GM08714 (cell line): ENCODE data around the gene PIK3R4.

Experiments
- H3K4me3 ChIP-seq: fragments of 200-500 bp; sonication (Bioruptor generic); 2 replicates; pipeline ENCODE4 v1.5.1; 2014; ENCODE audit warnings: mild to moderate bottlenecking, low read length, inconsistent platforms
- ZNF274 ChIP-seq: IDR thresholded peaks from 2 replicates; pipeline ENCODE4 v1.6.1; 2012; ENCODE audit warnings: mild to moderate bottlenecking, low read depth, low read length

The PIK3R4 gene

DNA sequence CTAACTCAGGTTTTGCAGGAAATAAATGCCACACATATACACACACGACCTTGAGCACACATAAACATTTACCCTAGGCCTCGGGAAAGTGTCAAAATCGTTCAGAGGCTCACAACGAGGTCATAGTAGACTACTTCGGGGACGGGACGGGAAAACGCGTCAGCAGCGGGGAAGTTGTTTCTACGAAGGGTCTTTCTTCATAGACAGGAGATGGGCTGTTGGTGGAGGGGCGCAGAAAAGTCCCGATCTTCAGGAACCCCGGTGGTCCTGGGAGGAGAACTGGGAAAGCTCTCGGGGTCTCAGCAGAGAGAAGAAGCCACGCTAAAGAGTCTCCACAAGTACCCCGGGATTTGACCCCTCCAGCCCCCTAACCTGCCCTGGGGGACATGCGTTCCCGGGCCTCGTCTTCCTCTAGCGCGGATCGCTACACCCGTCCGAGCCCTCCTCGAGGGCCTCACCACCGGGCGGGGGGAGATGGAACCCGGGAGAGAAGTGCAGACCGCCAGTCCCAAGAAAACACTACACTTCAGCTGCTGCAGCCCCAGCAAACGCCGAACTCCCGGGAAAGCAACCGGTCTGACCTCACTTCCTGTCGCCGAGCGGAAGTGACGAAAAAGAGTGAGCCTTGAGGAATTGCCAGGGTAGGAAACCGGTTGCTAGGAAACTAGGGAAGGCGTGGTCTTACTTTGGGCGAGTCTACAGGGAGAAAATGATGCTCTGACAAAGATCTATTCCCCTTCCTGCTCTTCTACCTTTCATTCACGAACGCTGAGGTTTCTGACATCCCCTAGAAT, at the start of gene PIK3R4:
TSS of gene PIK3R4 (minus strand) at position 584 of the 794 bp plus-strand sequence. CDS start 1,611 bp downstream, outside the sequence.
- TF ChIP-seq ZNF274 = no peak
- H3K4me3 ChIP-seq = peak within 1 kb of the TSS; percentile 74

DNA sequence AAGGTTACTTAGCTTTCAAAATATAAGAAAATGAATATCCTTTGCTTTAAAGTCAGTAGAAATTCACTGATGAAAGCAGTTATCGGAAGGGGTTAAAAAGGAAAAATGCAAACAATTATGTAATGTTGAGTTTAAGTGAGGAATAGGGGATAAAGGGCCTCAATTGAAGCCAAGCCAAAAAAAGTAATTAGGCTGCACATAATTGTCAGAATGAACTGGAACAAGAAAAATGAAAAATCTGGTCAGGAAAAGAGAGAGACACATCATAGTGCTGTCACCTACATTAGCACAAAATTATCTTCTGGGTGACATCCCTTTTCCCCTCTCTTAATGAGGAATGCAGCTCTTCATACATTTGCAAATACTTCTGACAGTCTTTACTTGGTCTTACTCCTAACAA, 48.8 kb upstream of the PIK3R4 start:
- no peak overlapping the region for H3K4me3 ChIP-seq
- TF ChIP-seq ZNF274 = no peak

DNA sequence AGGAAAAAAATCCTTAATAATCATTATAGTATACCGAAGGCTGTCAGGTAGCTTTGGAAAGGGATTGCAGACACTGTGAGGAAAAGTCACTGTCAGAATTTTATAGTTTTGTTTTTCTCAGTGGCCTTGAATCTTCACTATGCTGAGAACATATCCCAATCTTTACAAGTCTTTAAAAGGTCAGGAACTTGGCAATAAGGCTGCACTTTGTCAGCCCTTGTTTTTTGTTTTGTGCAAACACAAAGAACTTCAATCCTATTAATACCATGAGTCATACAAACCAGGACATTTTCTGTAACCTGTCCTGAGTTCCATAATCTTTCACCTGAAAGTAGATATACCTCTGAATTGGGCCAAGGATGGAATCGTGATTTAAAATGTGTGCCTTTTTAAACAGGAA, 45.6 kb upstream of the PIK3R4 start:
- TF ChIP-seq ZNF274 = no peak

DNA sequence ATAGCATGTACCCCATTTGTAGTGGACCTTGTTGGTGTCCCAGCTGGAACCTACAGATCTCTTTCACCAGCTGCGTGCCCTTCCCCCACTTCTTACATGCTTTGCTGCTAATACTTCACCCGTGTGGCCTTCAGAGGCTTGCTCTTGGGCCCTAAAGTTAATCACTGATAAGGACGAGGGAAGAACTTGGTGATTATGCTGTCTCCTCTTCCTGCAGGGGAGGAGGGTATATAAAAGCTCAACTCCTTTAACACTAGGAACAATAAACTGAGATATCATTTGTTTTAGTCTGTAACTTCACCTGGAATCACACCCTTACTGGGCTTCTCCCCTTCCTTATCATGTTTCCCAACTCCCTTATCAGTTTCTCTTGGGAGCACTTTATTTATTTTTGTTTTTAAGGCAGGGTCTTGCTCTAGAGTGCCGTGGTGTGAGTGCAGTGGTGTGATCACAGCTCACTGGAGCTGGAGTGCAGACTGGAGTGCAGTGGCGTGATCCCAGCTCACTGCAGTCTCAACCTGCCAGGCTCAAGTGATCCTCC, 43.2 kb upstream of the PIK3R4 start:
- H3K4me3 ChIP-seq = no peak overlapping the region
- no peak for TF ChIP-seq ZNF274

More for the DNA sequence above, 45.6 kb upstream of the PIK3R4 start:
- no peak overlapping the region for H3K4me3 ChIP-seq

DNA sequence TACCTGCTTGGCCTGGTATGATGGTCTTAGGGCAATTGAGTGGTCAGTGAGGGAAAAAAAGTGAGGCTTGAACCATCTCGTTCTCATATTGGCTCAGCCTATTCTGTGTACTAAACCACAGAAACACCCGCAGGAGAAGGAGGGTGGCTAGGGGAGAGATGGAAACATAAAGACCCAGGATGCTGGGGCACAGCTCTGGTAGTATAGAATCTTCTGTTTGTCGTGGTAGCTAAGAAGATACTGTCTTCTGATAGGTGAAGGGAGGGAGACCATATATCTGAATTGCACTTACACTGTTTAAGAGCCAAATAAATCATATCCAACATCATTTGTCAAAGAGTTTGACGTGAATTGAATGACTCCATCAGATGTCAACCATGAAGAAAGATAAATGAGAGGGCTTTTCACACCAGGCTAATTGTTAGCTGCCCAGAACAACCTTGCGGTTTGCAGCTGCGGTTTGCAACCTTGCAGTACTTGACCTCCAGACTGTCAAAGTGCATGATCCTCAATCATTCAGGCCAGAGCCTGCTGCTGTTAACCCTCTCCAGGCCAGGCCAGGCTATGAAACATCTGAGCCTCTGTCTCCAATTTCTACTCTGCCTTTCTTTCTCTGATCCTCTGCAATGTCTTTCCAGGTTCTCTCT, 40.9 kb upstream of the PIK3R4 start:
- TF ChIP-seq ZNF274 = no peak

DNA sequence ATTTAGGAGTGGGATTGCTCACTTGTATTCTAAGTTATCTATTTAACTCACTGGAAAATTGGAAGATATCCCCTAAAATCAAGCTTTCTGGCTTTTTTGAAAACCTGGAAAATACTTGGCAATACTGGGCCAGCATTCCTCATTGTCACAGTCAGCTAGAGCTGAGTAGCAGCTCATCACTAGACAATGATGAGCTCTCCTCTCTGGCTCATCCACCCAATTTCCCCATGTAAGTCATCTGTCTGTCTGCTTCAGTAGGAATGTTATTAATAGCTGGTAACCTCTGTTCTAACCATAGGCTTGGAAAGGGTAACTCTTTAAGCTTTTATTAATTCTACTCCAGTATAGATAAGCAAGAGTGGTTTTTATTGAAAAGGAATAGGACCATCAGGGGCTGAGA, 39.7 kb upstream of the PIK3R4 start:
- no peak overlapping the region for H3K4me3 ChIP-seq
- no peak for TF ChIP-seq ZNF274

More for the DNA sequence above, 40.9 kb upstream of the PIK3R4 start:
- H3K4me3 ChIP-seq = no peak overlapping the region

DNA sequence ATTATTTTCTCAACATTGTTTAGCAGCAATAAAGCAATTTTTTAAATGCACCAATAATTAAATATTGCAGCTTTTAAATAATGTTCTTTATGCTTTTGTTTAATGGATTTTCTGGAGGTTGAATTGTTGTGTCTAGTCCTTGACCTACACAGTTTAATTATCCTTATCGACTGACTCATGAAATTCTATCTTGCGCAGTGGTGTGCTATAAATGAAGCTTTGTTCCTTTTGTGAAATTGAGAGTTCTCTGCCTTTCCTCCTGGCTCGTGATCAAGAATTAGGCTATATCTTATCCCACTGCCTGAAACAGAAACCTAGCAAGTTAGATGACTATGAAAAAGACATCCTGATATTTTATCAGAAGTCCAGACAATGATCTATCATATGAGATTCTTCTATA, 37.0 kb upstream of the PIK3R4 start:
- H3K4me3 ChIP-seq = no peak overlapping the region
- TF ChIP-seq ZNF274 = no peak

DNA sequence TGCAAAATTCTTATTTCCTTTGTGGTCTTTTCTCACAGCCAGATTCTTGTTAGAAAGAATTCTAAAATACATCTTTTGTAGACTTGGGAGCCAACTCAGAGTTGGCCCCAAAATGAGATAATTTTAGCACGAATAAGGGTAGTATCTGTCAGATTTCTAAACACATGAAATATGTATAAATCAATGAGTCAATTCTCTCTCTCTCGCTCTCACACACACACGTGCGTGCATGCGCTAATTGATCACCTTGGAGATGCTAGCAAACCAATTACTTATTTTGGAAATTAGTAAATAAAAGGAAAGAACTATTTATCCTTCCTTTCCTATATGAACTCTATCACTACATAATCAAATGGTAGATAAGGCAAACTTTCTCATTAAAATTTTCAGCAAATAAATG, 32.9 kb upstream of the PIK3R4 start:
- no peak for TF ChIP-seq ZNF274

DNA sequence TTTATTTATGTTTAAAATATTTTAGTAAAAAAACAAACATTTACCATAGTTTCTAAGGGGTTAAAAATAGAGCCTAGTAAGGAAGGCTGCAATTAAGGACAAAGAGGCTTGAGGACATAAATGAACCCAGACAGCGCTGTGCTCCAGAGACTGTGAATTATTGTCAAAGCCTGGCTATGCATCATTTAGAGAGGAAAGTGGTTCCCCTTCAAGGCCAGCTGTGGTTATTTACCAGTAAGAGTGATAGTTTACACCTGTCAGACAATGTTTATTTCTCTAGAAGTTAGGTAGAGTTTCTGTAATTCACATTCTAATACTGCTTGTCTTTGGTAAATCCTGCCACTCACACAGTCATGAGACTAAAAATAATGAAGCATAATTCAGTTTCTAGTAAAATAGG, 32.4 kb upstream of the PIK3R4 start:
- H3K4me3 ChIP-seq = no peak overlapping the region
- TF ChIP-seq ZNF274 = no peak

More for the DNA sequence above, 32.9 kb upstream of the PIK3R4 start:
- no peak overlapping the region for H3K4me3 ChIP-seq

DNA sequence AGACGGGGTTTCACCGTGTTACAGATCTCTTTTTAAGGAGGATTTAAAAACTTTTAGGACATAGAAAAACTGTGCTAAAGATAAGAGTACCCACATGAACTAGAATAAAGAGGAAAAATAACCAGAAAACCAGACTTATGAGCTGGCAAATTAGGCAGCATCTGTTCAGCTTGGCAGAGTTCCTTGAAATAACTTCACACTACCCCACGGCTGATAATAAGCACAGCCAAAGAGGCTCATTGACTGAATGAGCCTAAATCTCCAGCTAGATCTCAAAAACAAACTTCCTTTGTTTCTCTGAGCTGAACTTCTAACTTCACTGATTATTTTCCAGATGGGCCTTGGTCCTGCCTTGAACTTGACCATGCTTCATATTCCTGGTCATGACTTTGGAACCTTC, 26.7 kb upstream of the PIK3R4 start:
- H3K4me3 ChIP-seq = no peak overlapping the region
- no peak for TF ChIP-seq ZNF274

DNA sequence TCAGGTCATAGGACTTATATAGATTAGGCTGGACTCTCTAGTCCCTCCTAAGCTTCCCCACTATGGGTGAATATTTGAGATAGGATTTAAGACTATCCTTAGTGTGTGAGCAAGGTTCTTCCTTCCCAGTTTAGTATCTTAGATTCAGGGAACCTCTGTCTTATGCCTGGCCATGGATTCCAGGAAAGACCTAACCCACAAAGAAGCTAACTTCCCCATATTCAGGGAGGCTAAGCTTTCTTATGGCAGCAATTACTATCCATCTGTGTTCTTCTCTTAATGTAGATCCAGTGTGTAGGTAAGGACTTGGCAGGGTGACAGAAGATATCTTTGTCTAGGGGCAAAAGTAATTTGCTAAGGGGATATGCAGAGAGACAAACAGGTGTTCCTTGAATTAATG, 25.5 kb upstream of the PIK3R4 start:
- TF ChIP-seq ZNF274 = no peak
- H3K4me3 ChIP-seq = no peak overlapping the region

DNA sequence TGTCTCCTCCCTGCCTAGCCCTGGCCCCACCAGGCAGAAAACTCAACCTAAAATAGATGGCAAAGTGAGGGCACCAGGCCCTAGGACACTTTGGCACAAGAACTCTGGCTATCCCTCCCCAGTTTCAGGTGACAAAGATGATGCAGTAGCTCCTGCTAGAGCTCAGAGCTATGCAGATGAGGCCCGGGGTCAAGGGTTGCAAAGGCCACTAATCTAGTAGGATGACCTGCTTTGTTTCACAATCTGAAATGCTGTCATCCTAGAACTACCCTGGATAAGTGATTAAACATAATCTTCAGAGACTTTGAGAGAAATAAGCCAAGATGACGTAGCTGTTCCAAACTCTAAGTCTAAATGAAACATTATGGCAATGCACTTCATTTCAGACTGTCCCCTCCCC, 24.0 kb upstream of the PIK3R4 start:
- no peak for TF ChIP-seq ZNF274
- no peak overlapping the region for H3K4me3 ChIP-seq

DNA sequence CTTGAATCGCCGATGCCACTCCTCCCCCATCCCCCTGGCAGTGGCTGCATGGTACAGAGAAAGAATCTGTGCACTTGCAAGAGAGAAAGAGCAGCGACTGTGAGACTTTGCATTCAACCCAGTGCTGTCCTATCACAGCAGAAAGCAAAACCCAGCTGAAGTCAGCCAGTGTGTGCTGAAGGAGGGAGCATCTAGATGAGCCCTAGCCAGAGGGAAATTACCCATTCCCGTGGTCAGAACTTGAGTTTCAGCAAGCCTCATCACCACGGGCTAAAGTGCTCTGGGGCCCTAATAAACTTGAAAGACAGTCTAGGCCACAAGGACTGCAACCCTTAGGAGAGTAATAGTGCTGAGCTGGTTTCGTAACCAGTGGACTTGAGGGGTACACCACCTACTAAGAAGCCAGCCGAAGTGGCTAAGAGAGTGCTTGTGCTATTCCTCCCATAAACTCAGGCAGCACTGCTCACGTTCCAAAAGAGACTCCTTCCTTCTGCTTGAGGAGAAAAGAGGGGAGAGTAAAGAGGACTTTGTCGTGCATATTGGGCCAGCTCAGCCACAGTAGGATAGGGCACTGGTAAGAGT, 15.2 kb upstream of the PIK3R4 start:
- no peak for TF ChIP-seq ZNF274
- no peak overlapping the region for H3K4me3 ChIP-seq

DNA sequence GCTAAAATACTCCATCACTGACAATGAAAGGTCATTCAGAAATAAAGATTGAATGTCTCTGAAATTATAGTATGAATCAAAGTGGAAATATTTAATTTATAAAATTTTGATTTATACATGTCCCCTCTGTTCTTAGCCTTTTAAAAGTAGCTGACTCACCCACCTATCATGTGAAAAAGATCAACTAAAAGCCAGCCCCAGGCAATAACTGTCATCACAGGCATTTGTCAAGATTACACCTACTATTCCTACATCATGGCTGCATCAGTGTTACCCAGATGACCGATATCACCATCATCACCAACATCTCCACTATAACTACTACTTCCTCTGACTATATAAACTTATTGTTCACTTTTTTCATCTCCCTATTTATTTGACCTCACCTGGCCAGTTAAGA, 14.3 kb upstream of the PIK3R4 start:
- H3K4me3 ChIP-seq = no peak overlapping the region
- no peak for TF ChIP-seq ZNF274
